HG03520 (cell line): ENCODE data around the gene LRRK2.

ENCODE experiments used
- ATAC-seq: cut with Tn5 transposase; IDR thresholded peaks from one replicate; pipeline ENCODE4 v1.9.1; 2021; ENCODE audit warnings: mild to moderate bottlenecking, moderate library complexity; ENCODE audit not compliant: unreplicated experiment

Gene LRRK2

GRCh38 chr12:40312196-40312595 is 87.4 kb downstream of the LRRK2 start:
- no peak for ATAC-seq

GRCh38 chr12:40312982-40313576 is 88.3 kb downstream of the LRRK2 start:
- ATAC-seq, result no peak

- ATAC-seq, result peak; percentile 87
Measured at GRCh38 chr12:40313928-40314327, 89.1 kb downstream of the LRRK2 start.

GRCh38 chr12:40314927-40315326 is 90.1 kb downstream of the LRRK2 start:
- ATAC-seq, result no peak

GRCh38 chr12:40315375-40315774 is 90.6 kb downstream of the LRRK2 start:
- ATAC-seq, result no peak

- ATAC-seq, result no peak
Measured at GRCh38 chr12:40324261-40324660, 99.5 kb downstream of the LRRK2 start.

GRCh38 chr12:40325349-40325960 is 100.7 kb downstream of the LRRK2 start:
- peak; percentile 95 for ATAC-seq

- ATAC-seq, result no peak
Measured at GRCh38 chr12:40327535-40327934, 102.7 kb downstream of the LRRK2 start.

- ATAC-seq, result no peak
Measured at GRCh38 chr12:40330180-40330579, 105.4 kb downstream of the LRRK2 start.

GRCh38 chr12:40331886-40332285 is 107.1 kb downstream of the LRRK2 start:
- no peak for ATAC-seq

GRCh38 chr12:40335991-40336390 is 111.2 kb downstream of the LRRK2 start:
- no peak for ATAC-seq

- peak; percentile 72 for ATAC-seq
Measured at GRCh38 chr12:40336573-40337199, 111.9 kb downstream of the LRRK2 start.

- ATAC-seq, result no peak
Measured at GRCh38 chr12:40338071-40338470, 113.3 kb downstream of the LRRK2 start.

GRCh38 chr12:40338621-40339020 is 113.8 kb downstream of the LRRK2 start:
- ATAC-seq, result no peak

- no peak for ATAC-seq
Measured at GRCh38 chr12:40342010-40342409, 117.2 kb downstream of the LRRK2 start.

GRCh38 chr12:40343124-40343523 is 118.3 kb downstream of the LRRK2 start:
- ATAC-seq, result no peak

- no peak for ATAC-seq
Measured at GRCh38 chr12:40344312-40344711, 119.5 kb downstream of the LRRK2 start.

GRCh38 chr12:40351976-40352375 is 127.2 kb downstream of the LRRK2 start:
- no peak for ATAC-seq

- ATAC-seq, result peak; percentile 43
Measured at GRCh38 chr12:40375076-40375475, 150.3 kb downstream of the LRRK2 start.

GRCh38 chr12:40376533-40377267 is 151.9 kb downstream of the LRRK2 start:
- peak; percentile 40 for ATAC-seq

- ATAC-seq, result no peak
Measured at GRCh38 chr12:40378691-40379090, 153.9 kb downstream of the LRRK2 start.

GRCh38 chr12:40382217-40382616 is 157.4 kb downstream of the LRRK2 start:
- ATAC-seq, result peak; percentile 72
